Right lung (tissue), 5 donors: ENCODE results near the gene SERPINF2. TPM values are rescaled to one million over a fixed set of nuclear protein-coding genes. Genes with fewer than 3 reads are reported as not detected.
"Not testable (repeated sequence)": the region's sequence is repeated elsewhere in the genome, so short reads cannot be mapped to it uniquely, and the experiment has no call there.

Experiments used
- DNase-seq, 2 donors: peaks; one replicate each; pipeline ENCODE4 v3.0.0-alpha.2; 2013
- polyA plus RNA-seq, 5 donors: library from polyadenylated mRNA; unstranded; fragments of 120-200 nt; gene quantifications; one replicate each; pipeline versions ENCODE4 v1.2.1 to v1.2.3, GENCODE V29; 2013; ENCODE audit warnings: inconsistent platforms in 1 of 5, low replicate concordance in 1 of 5; ENCODE audit not compliant: insufficient read length in 5 of 5, insufficient read depth in 1 of 5

Gene SERPINF2
- polyA plus RNA-seq, 5 donors: 2.5 to 6.0 (median 3.5) TPM

GRCh38 chr17:1787301-1787902, 44.7 kb downstream of the SERPINF2 start:
- DNase-seq: no peak

GRCh38 chr17:1789936-1790335, 47.3 kb downstream of the SERPINF2 start:
- no peak for DNase-seq

GRCh38 chr17:1792495-1793446, 50.1 kb downstream of the SERPINF2 start:
- no peak for DNase-seq

- no peak for DNase-seq
These were observed 50.8 kb downstream of the SERPINF2 start for GRCh38 chr17:1793447-1793806.

- DNase-seq: no peak
These were observed 54.1 kb downstream of the SERPINF2 start for GRCh38 chr17:1796800-1797199.

- no peak for DNase-seq
These were observed 54.7 kb downstream of the SERPINF2 start for GRCh38 chr17:1797323-1797722.

GRCh38 chr17:1797846-1798245, 55.2 kb downstream of the SERPINF2 start:
- not testable (repeated sequence) for DNase-seq

GRCh38 chr17:1800240-1800639, 57.6 kb downstream of the SERPINF2 start:
- DNase-seq: no peak

- no peak for DNase-seq
These were observed 58.0 kb downstream of the SERPINF2 start for GRCh38 chr17:1800712-1801111.

GRCh38 chr17:1802429-1802828, 59.8 kb downstream of the SERPINF2 start:
- DNase-seq: no peak

GRCh38 chr17:1803280-1803679, 60.6 kb downstream of the SERPINF2 start:
- no peak for DNase-seq

Other genes starting within 250 kb of the SERPINF2 start
- gene INPP5K, start 226.3 kb upstream of the SERPINF2 start, polyA plus RNA-seq: 10 to 100 TPM; 25.7 to 32.9 (median 28.8) TPM
- gene PITPNA, start 180.1 kb upstream of the SERPINF2 start, polyA plus RNA-seq: 10 to 100 TPM; 55.0 to 66.0 (median 65.4) TPM
- 10 to 100 TPM; 21.0 to 29.0 (median 23.4) TPM for gene SLC43A2, start 114.0 kb upstream of the SERPINF2 start, polyA plus RNA-seq
- gene SCARF1, start 97.1 kb upstream of the SERPINF2 start, polyA plus RNA-seq: 10 to 100 TPM; 14.6 to 23.5 (median 20.4) TPM
- 10 to 100 TPM in 1 of 5 donors, 1 to 10 TPM in 4; 6.2 to 10.2 (median 7.7) TPM for gene RILP, start 93.0 kb upstream of the SERPINF2 start, polyA plus RNA-seq
- 100 to 1,000 TPM; 241 to 367 (median 316) TPM for gene PRPF8, start 58.0 kb upstream of the SERPINF2 start, polyA plus RNA-seq
- gene TLCD2, start 32.5 kb upstream of the SERPINF2 start, polyA plus RNA-seq: 10 to 100 TPM in 1 of 5 donors, 1 to 10 TPM in 4; 8.2 to 12.8 (median 9.1) TPM
- 10 to 100 TPM in 3 of 5 donors, 1 to 10 TPM in 2; 6.6 to 13.7 (median 10.1) TPM for gene WDR81, start 18.2 kb upstream of the SERPINF2 start, polyA plus RNA-seq
- gene SERPINF1, start 19.2 kb downstream of the SERPINF2 start, polyA plus RNA-seq: 10 to 100 TPM; 44.6 to 76.4 (median 53.1) TPM
- gene SMYD4, start 87.0 kb downstream of the SERPINF2 start, polyA plus RNA-seq: 10 to 100 TPM; 16.4 to 23.5 (median 19.1) TPM
- 100 to 1,000 TPM; 121 to 149 (median 129) TPM for gene RPA1, start 87.1 kb downstream of the SERPINF2 start, polyA plus RNA-seq